Mucosa of rectum (tissue), 2 donors: Measurements from ENCODE around the gene C1QA.

Source experiments
- H3K27ac ChIP-seq, 2 donors: one replicate each; pipeline ENCODE4 v1.7.0; 2013; ENCODE audit warnings: inconsistent platforms in 2 of 2, low read depth in 2 of 2, low read length in 2 of 2
- H3K27me3 ChIP-seq, 2 donors: one replicate each; pipeline ENCODE4 v1.7.0; 2013; ENCODE audit warnings: low read length in 2 of 2; ENCODE audit not compliant: control insufficient read depth in 2 of 2, insufficient read depth in 2 of 2
- H3K36me3 ChIP-seq, 2 donors: one replicate each; pipeline ENCODE4 v1.7.0; 2013; ENCODE audit warnings: low read length in 2 of 2; ENCODE audit not compliant: control insufficient read depth in 2 of 2, insufficient read depth in 2 of 2
- H3K4me1 ChIP-seq, 2 donors: one replicate each; pipeline ENCODE4 v1.7.0; 2013; ENCODE audit warnings: low read length in 2 of 2, mild to moderate bottlenecking in 1 of 2; ENCODE audit not compliant: control insufficient read depth in 2 of 2, insufficient read depth in 2 of 2
- H3K4me3 ChIP-seq, 2 donors: one replicate each; pipeline ENCODE4 v1.7.0; 2013; ENCODE audit warnings: low read length in 2 of 2
- H3K9ac ChIP-seq, 2 donors: one replicate each; pipeline ENCODE4 v1.7.0; 2013; ENCODE audit warnings: low read length in 2 of 2, low read depth in 1 of 2, mild to moderate bottlenecking in 1 of 2
- H3K9me3 ChIP-seq, 2 donors: one replicate each; pipeline ENCODE4 v1.7.0; 2013; ENCODE audit warnings: low read length in 2 of 2; ENCODE audit not compliant: control insufficient read depth in 2 of 2
- donor health status: healthy.
- donor health status: Normal muscosa, but diverticular disease.

Gene C1QA

DNA sequence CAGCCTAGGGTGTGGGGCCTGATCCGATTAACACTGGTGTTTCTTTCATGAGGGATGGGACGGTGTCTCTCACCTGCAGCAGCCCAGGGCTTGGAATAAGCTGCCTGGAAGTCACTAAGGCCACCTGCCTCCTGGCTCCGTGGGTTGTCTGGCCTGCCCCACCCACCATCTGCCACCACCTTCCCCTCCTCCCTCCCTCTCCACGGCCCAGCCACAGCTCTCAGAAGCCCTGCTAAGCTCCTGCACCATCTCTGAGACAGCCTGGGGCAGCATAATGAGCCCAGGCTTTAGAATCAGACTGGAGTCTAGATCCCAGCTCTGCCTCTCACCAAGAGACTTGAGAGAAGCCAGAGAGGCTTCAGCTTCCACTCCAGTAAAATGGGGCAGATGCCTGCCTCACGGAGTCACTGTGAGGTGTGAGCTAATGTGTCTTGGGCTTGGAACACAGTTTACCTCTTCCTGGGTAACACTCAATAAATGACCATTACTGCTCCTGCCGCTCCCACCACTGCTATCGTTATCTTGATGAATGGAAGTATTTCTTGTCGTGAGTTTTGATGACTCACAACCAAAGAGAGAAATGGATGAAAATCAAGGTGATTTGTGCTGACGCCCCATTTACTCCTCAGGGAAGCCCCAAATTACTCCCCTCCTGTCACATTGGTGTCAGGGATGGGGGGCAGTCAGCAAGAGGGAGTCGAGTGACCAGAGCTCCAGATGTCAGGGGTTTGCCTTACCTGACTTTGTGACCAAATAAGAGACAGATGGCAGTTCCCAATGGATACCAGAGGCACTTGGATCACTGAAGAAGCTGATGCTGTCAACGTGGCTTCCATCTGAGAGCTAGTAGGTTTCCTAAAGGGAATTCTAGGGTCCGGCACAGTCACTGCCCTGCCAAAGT, 23.5 kb upstream of the C1QA start:
- Histone ChIP-seq H3K36me3 (no peaks in the 10 kb centered on the region), H3K9ac (no peak overlapping the region), H3K9me3 (no peaks in the 10 kb centered on the region), H3K27ac (no peak overlapping the region), H3K4me3 (no peak overlapping the region), H3K27me3 (peaks cover 10 to 16% of the 10 kb centered on the region in 2 donors), H3K4me1 (no peaks in the 10 kb centered on the region)

DNA sequence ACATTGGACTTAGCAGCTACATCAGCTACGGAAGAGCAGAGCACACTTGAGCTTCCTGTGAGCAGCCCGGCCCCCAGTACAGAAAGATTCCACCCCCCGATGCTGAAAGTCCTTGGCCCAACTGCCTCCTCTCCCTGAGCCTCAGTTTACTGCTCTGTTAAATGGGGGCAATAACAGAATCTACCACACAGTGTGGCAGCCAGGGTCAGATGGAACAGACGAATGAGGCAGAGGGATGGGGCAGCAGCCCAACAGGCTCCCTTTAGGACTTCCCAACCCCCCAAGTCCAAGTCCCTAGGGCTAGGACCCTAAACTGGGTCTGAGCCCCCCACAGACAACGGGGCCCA, 22.9 kb upstream of the C1QA start:
- Histone ChIP-seq H3K9ac (no peak overlapping the region), H3K27ac (no peak overlapping the region), H3K9me3 (no peaks in the 10 kb centered on the region), H3K4me1 (no peaks in the 10 kb centered on the region), H3K36me3 (no peaks in the 10 kb centered on the region), H3K4me3 (no peak overlapping the region), H3K27me3 (peaks cover 12 to 15% of the 10 kb centered on the region in 2 donors)

GRCh38 chr1:22613951-22614350, 22.5 kb upstream of the C1QA start:
- no peak overlapping the region for H3K27ac ChIP-seq
- no peaks in the 10 kb centered on the region for H3K4me1 ChIP-seq
- H3K9ac ChIP-seq = no peak overlapping the region
- no peak overlapping the region for H3K4me3 ChIP-seq
- no peaks in the 10 kb centered on the region for H3K36me3 ChIP-seq
- peaks cover 12 to 16% of the 10 kb centered on the region in 2 donors for H3K27me3 ChIP-seq
- no peaks in the 10 kb centered on the region for H3K9me3 ChIP-seq

GRCh38 chr1:22615886-22616285, 20.5 kb upstream of the C1QA start:
- H3K9me3 ChIP-seq = no peaks in the 10 kb centered on the region
- H3K4me1 ChIP-seq = no peaks in the 10 kb centered on the region
- peaks cover 8 to 18% of the 10 kb centered on the region in 2 donors for H3K27me3 ChIP-seq
- H3K4me3 ChIP-seq = no peak overlapping the region
- H3K36me3 ChIP-seq = no peaks in the 10 kb centered on the region
- H3K9ac ChIP-seq = no peak overlapping the region
- H3K27ac ChIP-seq = no peak overlapping the region

DNA sequence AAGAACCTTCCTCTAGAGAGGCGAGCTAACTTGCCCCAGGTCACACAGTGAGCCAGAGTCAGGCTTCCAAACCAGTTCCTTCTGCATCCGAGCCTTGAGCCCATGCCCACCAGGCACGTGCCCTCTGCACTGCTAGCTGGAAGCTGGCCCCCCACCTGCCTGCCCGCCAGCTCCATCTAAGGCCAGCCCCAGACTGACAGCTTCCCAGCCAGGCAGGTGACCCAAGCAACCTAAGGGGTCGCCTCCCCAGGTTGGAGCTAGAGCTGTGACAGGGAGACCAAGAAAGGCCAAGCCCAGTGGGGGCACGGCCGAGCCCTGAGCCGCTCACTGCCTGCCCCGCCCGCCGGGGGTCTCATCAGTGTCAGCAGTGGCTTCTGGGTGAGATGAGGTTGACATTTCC, 19.9 kb upstream of the C1QA start:
- Histone ChIP-seq H3K27me3 (peaks cover 8 to 20% of the 10 kb centered on the region in 2 donors), H3K27ac (no peak overlapping the region), H3K4me3 (no peak overlapping the region), H3K4me1 (no peaks in the 10 kb centered on the region), H3K9ac (no peak overlapping the region), H3K9me3 (no peaks in the 10 kb centered on the region), H3K36me3 (no peaks in the 10 kb centered on the region)

GRCh38 chr1:22618056-22618455, 18.4 kb upstream of the C1QA start:
- Histone ChIP-seq H3K4me3 (no peak overlapping the region), H3K9ac (no peak overlapping the region), H3K36me3 (no peaks in the 10 kb centered on the region), H3K9me3 (no peaks in the 10 kb centered on the region), H3K4me1 (no peaks in the 10 kb centered on the region), H3K27me3 (peaks cover 14 to 20% of the 10 kb centered on the region in 2 donors), H3K27ac (no peak overlapping the region)

GRCh38 chr1:22619252-22619651, 17.2 kb upstream of the C1QA start:
- H3K27ac ChIP-seq = no peak overlapping the region
- no peak overlapping the region for H3K4me3 ChIP-seq
- no peaks in the 10 kb centered on the region for H3K36me3 ChIP-seq
- H3K27me3 ChIP-seq = peaks cover 16 to 19% of the 10 kb centered on the region in 2 donors
- no peak overlapping the region for H3K9ac ChIP-seq
- H3K4me1 ChIP-seq = no peaks in the 10 kb centered on the region
- no peaks in the 10 kb centered on the region for H3K9me3 ChIP-seq

DNA sequence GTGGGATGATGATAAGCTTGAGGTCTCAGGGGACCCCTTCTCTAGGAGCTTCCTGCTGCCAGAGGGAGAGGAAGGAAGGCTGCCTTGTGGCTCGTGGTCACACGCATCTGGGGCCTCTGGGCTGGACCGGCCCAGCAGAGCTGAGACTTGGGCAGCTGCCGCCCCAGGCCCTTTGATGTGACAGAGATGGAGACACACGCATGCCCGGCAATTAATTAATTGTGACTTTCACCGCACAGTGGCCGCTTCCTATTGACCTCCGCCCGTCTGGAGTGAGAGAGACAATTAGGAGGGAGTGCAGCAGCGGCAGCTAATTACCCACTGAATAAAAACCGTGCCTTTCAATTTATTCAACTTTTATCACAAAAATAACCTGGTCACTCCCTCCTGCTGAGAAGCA, 16.6 kb upstream of the C1QA start:
- Histone ChIP-seq H3K4me1 (no peaks in the 10 kb centered on the region), H3K36me3 (no peaks in the 10 kb centered on the region), H3K27me3 (peaks cover 16 to 18% of the 10 kb centered on the region in 2 donors), H3K4me3 (no peak overlapping the region), H3K9me3 (no peaks in the 10 kb centered on the region), H3K9ac (no peak overlapping the region), H3K27ac (no peak overlapping the region)

- Histone ChIP-seq H3K36me3 (no peaks in the 10 kb centered on the region), H3K4me3 (no peak overlapping the region), H3K27me3 (peaks cover 27 to 33% of the 10 kb centered on the region in 2 donors), H3K9ac (no peak overlapping the region), H3K4me1 (no peaks in the 10 kb centered on the region), H3K27ac (no peak overlapping the region), H3K9me3 (no peaks in the 10 kb centered on the region)
Observed at GRCh38 chr1:22621761-22622160, 14.7 kb upstream of the C1QA start.

GRCh38 chr1:22625262-22625925, 11.0 kb upstream of the C1QA start:
- H3K9me3 ChIP-seq = no peaks in the 10 kb centered on the region
- H3K36me3 ChIP-seq = no peaks in the 10 kb centered on the region
- H3K27me3 ChIP-seq = peaks cover 24 to 27% of the 10 kb centered on the region in 2 donors
- H3K27ac ChIP-seq = no peak overlapping the region
- no peaks in the 10 kb centered on the region for H3K4me1 ChIP-seq
- H3K4me3 ChIP-seq = no peak overlapping the region
- no peak overlapping the region for H3K9ac ChIP-seq
